Transverse colon (tissue), 4 donors: ENCODE measurements around the gene GNAI1. TPM values are rescaled to one million over a fixed set of nuclear protein-coding genes. Genes with fewer than 3 reads are reported as not detected.

Source experiments
- DNase-seq: peaks from one replicate; pipeline ENCODE4 v3.0.0-alpha.2; 2019
- H3K27ac ChIP-seq, 4 donors: fragments of 200-600 bp; sonication (generic); 2 replicates each; pipeline ENCODE4 v1.5.1; 2016 to 2018; ENCODE audit warnings: inconsistent platforms in 4 of 4
- H3K27me3 ChIP-seq: fragments of 200-600 bp; sonication (generic); 2 replicates; pipeline ENCODE4 v1.5.1; 2017; ENCODE audit warnings: inconsistent platforms
- H3K36me3 ChIP-seq, 4 donors: fragments of 200-600 bp; sonication (generic); 2 replicates each; pipeline ENCODE4 v1.5.1; 2017 to 2019; ENCODE audit warnings: inconsistent platforms in 4 of 4
- H3K4me1 ChIP-seq, 4 donors: fragments of 200-600 bp; sonication (generic); 2 replicates each; pipeline ENCODE4 v1.5.1; 2017 to 2020; ENCODE audit warnings: inconsistent platforms in 4 of 4
- H3K4me3 ChIP-seq, 4 donors: fragments of 200-600 bp; sonication (generic); 1 replicate in 1 of 4; 2 replicates in 3 of 4; pipeline versions ENCODE4 v1.5.1 to v1.6.1; 2017 to 2019; ENCODE audit warnings: inconsistent platforms in 4 of 4
- H3K9me3 ChIP-seq, 2 donors: fragments of 200-600 bp; sonication (generic); 2 replicates each; pipeline ENCODE4 v1.5.1; 2017 to 2019; ENCODE audit warnings: inconsistent platforms in 2 of 2
- CTCF ChIP-seq, 5 experiments: fragments of 200-600 bp in 3 of 5; fragments of 450-650 bp in 2 of 5; sonication (generic) in 3 of 5; IDR thresholded peaks; 1 replicate in 2 of 5; 2 replicates in 3 of 5; pipeline ENCODE4 v1.5.1; 2016 to 2017; ENCODE audit warnings: antibody characterized with exemption in 5 of 5, inconsistent platforms in 3 of 5, mild to moderate bottlenecking in 2 of 5, moderate library complexity in 1 of 5
- EP300 ChIP-seq: sonication (generic); formaldehyde crosslinking; IDR thresholded peaks from one replicate; pipeline ENCODE4 v1.6.1; 2017; ENCODE audit warnings: antibody characterized with exemption, low read depth
- POLR2A ChIP-seq: fragments of 450-650 bp; IDR thresholded peaks from one replicate; pipeline ENCODE4 v1.6.1; 2016; ENCODE audit warnings: antibody characterized with exemption, mild to moderate bottlenecking, moderate library complexity
- POLR2AphosphoS5 ChIP-seq, 3 donors: sonication (generic); formaldehyde crosslinking; IDR thresholded peaks; one replicate each; pipeline ENCODE4 v1.6.1; 2016; ENCODE audit warnings: antibody characterized with exemption in 3 of 3
- WGBS, 2 donors: methylation state at CpG; one replicate each; pipeline ENCODE4 v1.1.5; 2018; ENCODE audit warnings: low coverage in 1 of 2; 5-methylcytosine and 5-hydroxymethylcytosine counted together
- in situ Hi-C, 4 donors: fragments of 200-750 bp; cut with MboI; loops; one replicate each; pipeline versions ENCODE4 v1.15.0 to v1.15.1; 2017; ENCODE audit warnings: low sequenced_read_pairs in 3 of 4, low pct_ligation_motif_present in 1 of 4, low pct_unique_long_range_greater_than_20kb in 1 of 4
- intact Hi-C: fragments of 100-400 bp; cut with DNase I; formaldehyde crosslinking; loops from one replicate; pipeline ENCODE4 v1.15.1; 2023; ENCODE audit warnings: low total_unique reads
- total RNA-seq, 4 donors: library from RNA; depleted of rRNA; stranded (reverse); fragments of >200 nt; gene quantifications; one replicate each; pipeline ENCODE4 v1.1.0, GENCODE V29; 2016

The GNAI1 gene
- total RNA-seq, 4 donors from 2014 or later: 3.0 to 46.0 (median 37.4) TPM

DNA sequence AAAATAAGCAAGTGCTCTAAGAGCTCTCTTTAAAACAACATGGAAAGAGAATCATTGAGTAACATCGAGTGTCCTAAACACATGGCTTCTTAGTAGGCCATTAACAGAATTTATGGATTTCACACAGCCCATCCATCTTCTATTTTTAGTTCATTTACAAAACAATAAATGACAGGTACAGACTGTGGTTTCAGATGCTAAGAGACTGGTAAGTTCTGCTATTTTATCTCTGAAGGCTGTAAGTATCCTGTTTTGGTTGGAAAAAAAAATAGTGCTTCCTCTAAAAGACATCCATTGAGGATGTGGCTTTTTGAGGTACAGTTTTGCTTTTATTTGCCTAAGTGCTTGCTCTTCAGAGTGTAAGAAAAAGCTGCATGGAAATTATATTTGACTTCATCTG is 27.4 kb upstream of the GNAI1 start:
- Histone ChIP-seq H3K27ac (peak overlapping the region in 3 of 4 donors; percentile 70 to 74 (median 73)), H3K36me3 (no peaks in the 10 kb centered on the region), H3K9me3 (no peaks in the 10 kb centered on the region), H3K27me3 (no peaks in the 10 kb centered on the region), H3K4me3 (no peak overlapping the region), H3K4me1 (peaks cover 13 to 28% (median 23%) of the 10 kb centered on the region in 4 donors)
- TF ChIP-seq EP300 (no peak), POLR2A (no peak)
- DNase-seq: no peak
- in situ Hi-C loops (no loop called here), intact Hi-C loops (no loop called here)
- whole genome bisulfite sequencing, 2 donors: 17 to 30% methylated on average over 1 of the region's 1 CpG

DNA sequence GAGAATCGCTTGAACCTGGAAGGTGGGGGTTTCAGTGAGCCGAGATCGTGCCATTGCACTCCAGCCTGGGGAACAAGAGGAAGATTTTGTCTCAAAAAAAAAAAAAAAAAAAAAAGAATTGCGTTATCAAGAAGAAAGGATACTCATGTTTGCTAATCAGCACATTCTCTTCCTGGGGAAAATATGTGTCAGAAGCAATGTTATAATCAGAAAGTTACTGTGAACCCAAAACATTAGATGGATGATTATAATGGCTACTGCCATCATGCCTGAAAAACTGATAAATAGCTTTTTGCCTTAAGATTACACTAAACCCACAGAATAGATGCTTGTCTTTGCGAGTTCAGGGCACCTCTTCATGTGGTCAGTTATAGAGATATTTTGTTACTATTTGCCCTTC is 24.3 kb upstream of the GNAI1 start:
- 81 to 92% methylated on average over 2 to 5 of the region's 5 CpGs for WGBS, 2 donors

GRCh38 chr7:80114159-80114558 is 20.5 kb upstream of the GNAI1 start:
- H3K27me3 ChIP-seq: no peaks in the 10 kb centered on the region
- in situ Hi-C loops (no loop called here), intact Hi-C loops (no loop called here)
- no peaks in the 10 kb centered on the region for H3K36me3 ChIP-seq
- no peak for DNase-seq
- H3K9me3 ChIP-seq: no peaks in the 10 kb centered on the region
- 91% methylated on average over 4 of the region's 4 CpGs; no CpG with 5 or more reads in 1 of the 2 donors for WGBS, 2 donors
- no peak overlapping the region for H3K27ac ChIP-seq
- no peak for TF ChIP-seq POLR2AphosphoS5 (IDR thresholded peaks at IDR 0.05)
- TF ChIP-seq EP300: no peak
- no peak for TF ChIP-seq CTCF (IDR thresholded peaks at IDR 0.05)
- TF ChIP-seq POLR2A: no peak
- no peak overlapping the region for H3K4me3 ChIP-seq
- H3K4me1 ChIP-seq: no peaks in the 10 kb centered on the region

More for the DNA sequence above, 24.3 kb upstream of the GNAI1 start:
- Histone ChIP-seq H3K27me3 (no peaks in the 10 kb centered on the region), H3K4me3 (no peak overlapping the region), H3K4me1 (peaks cover 13 to 23% (median 20%) of the 10 kb centered on the region in 4 donors), H3K36me3 (no peaks in the 10 kb centered on the region), H3K9me3 (no peaks in the 10 kb centered on the region), H3K27ac (no peak overlapping the region)
- TF ChIP-seq POLR2AphosphoS5 (IDR thresholded peaks at IDR 0.05): no peak
- no peak for TF ChIP-seq EP300
- TF ChIP-seq POLR2A: no peak
- no peak for TF ChIP-seq CTCF (IDR thresholded peaks at IDR 0.05)
- DNase-seq: no peak
- intact Hi-C loops: no loop called here
- in situ Hi-C loops: no loop called here

GRCh38 chr7:80124526-80125264 is 9.9 kb upstream of the GNAI1 start:
- H3K4me1 ChIP-seq: peaks cover 0 to 7% (median 0%) of the 10 kb centered on the region in 4 donors
- WGBS, 2 donors: 57 to 63% methylated on average over 1 to 4 of the region's 4 CpGs
- H3K4me3 ChIP-seq: no peak overlapping the region
- no peaks in the 10 kb centered on the region for H3K36me3 ChIP-seq
- DNase-seq: no peak
- TF ChIP-seq CTCF (IDR thresholded peaks at IDR 0.05) (no peak), EP300 (no peak), POLR2AphosphoS5 (IDR thresholded peaks at IDR 0.05) (no peak), POLR2A (no peak)
- in situ Hi-C loops: no loop called here
- no peak overlapping the region for H3K27ac ChIP-seq
- intact Hi-C loops: no loop called here
- H3K9me3 ChIP-seq: no peaks in the 10 kb centered on the region
- no peaks in the 10 kb centered on the region for H3K27me3 ChIP-seq
